Activated CD4-positive, alpha-beta T cell treated with anti-CD3 and anti-CD28 coated beads for 36 hours (primary cell): Measurements from ENCODE around the gene UBA5. TPM values are rescaled to one million over a fixed set of nuclear protein-coding genes. Genes with fewer than 3 reads are reported as not detected.
A peak's percentile ranks its signal among the peaks of the same experiment; 100 is the strongest.
"Not testable (repeated sequence)": the region's sequence is repeated elsewhere in the genome, so short reads cannot be mapped to it uniquely, and the experiment has no call there.

Experiments used
- ATAC-seq: fragments of 200-7000 bp; cut with Tn5 transposase; one replicate; pipeline ENCODE4 v1.10.0; 2021; ENCODE audit warnings: mild to moderate bottlenecking, moderate library complexity
- CTCF ChIA-PET: fragments of 350-600 bp; sonication (Branson Sonifier 250); formaldehyde crosslinking; loops from one replicate; lab custom pipeline; 2021; ENCODE audit warnings: antibody characterized with exemption; lab: Charles Lee
- POLR2A ChIA-PET: fragments of 350-600 bp; sonication (Branson Sonifier 250); formaldehyde crosslinking; loops from one replicate; lab custom pipeline; 2021; ENCODE audit warnings: antibody characterized with exemption, inconsistent platforms; lab: Charles Lee
- DNase-seq: peaks from one replicate; pipeline ENCODE4 v3.0.0-alpha.2; 2020
- H3K27ac Mint-ChIP-seq: one replicate; pipeline ENCODE4 v1.8.0; 2021; ENCODE audit warnings: mixed read lengths
- H3K27me3 Mint-ChIP-seq: one replicate; pipeline ENCODE4 v1.8.0; 2021; ENCODE audit warnings: mixed read lengths
- H3K36me3 Mint-ChIP-seq: one replicate; pipeline ENCODE4 v1.8.0; 2021; ENCODE audit warnings: low read depth, mixed read lengths
- H3K4me1 Mint-ChIP-seq: one replicate; pipeline ENCODE4 v1.8.0; 2021; ENCODE audit warnings: mixed read lengths
- H3K4me3 Mint-ChIP-seq: one replicate; pipeline ENCODE4 v1.8.0; 2021; ENCODE audit warnings: mild to moderate bottlenecking, moderate library complexity, mixed read lengths
- H3K9me3 Mint-ChIP-seq: one replicate; pipeline ENCODE4 v1.8.0; 2021; ENCODE audit warnings: low read depth, mixed read lengths
- intact Hi-C, 2 experiments: fragments of 100-400 bp; cut with DNase I in 1 of 2; cut with micrococcal nuclease in 1 of 2; formaldehyde crosslinking; loops; one replicate each; pipeline versions ENCODE4 v1.14.2 to v1.15.1; 2022 to 2024; cut with DNase I, micrococcal nuclease
- total RNA-seq, 2 experiments: library from RNA; stranded (reverse); gene quantifications; one replicate each; pipeline ENCODE4 v1.2.3, GENCODE V29; 2021

UBA5 gene
- total RNA-seq: 10 to 100 TPM; 69.7 to 85.1 TPM

GRCh38 chr3:132660052-132660810 is at the start of gene UBA5:
UBA5 (plus strand) TSS chr3:132660329; CDS start chr3:132660538, 209 bp downstream.
- no peaks in the 10 kb centered on the region for H3K27me3 Mint-ChIP-seq
- intact Hi-C loops: loop anchor here (1.0 to 2.0 kb wide), 5 partner anchors 61 to 1913 kb away; partner anchors contain the start of genes CDV3 (in 1 of the 2), DNAJC13 (in 1 of the 2), NPHP3 (in 1 of the 2) and PIK3R4 (in 1 of the 2)
- CTCF ChIA-PET: interaction anchor here (0.7 to 1.3 kb wide), 4 partner anchors 15 to 311 kb away, joined by 3 to 5 read pairs (median 4); no protein-coding TSS in a partner anchor

GRCh38 chr3:132615301-132615700 is 44.8 kb upstream of the UBA5 start:
- H3K27me3 Mint-ChIP-seq, H3K9me3 Mint-ChIP-seq, intact Hi-C loops, H3K4me3 Mint-ChIP-seq, ATAC-seq, POLR2A ChIA-PET, H3K4me1 Mint-ChIP-seq, H3K27ac Mint-ChIP-seq, DNase-seq, CTCF ChIA-PET: not testable (repeated sequence)
- peaks cover 35% of the 10 kb centered on the region for H3K36me3 Mint-ChIP-seq

More at GRCh38 chr3:132660052-132660810, at the start of gene UBA5:
- peak; percentile 85 for DNase-seq
- ATAC-seq: peak; percentile 90
- Mint-ChIP-seq H3K36me3 (peaks cover 22% of the 10 kb centered on the region), H3K4me3 (peak within 1 kb of the TSS; percentile 96), H3K9me3 (no peaks in the 10 kb centered on the region), H3K4me1 (peaks cover 52% of the 10 kb centered on the region), H3K27ac (peak within 1 kb of the TSS; percentile 98)
- POLR2A ChIA-PET: interaction anchor here (0.6 kb wide), 1 partner anchor 11 kb away, joined by 3 read pairs; no protein-coding TSS in a partner anchor

GRCh38 chr3:132615881-132616280 is 44.2 kb upstream of the UBA5 start:
- H3K4me3 Mint-ChIP-seq: no peak overlapping the region
- intact Hi-C loops: no loop called here
- ChIA-PET CTCF (no interaction called here), POLR2A (no interaction called here)
- H3K36me3 Mint-ChIP-seq: peaks cover 36% of the 10 kb centered on the region
- H3K27ac Mint-ChIP-seq: no peak overlapping the region
- ATAC-seq (no peak), DNase-seq (no peak)
- H3K27me3 Mint-ChIP-seq: no peaks in the 10 kb centered on the region
- no peaks in the 10 kb centered on the region for H3K4me1 Mint-ChIP-seq
- peaks cover 4% of the 10 kb centered on the region for H3K9me3 Mint-ChIP-seq

GRCh38 chr3:132616780-132617179 is 43.3 kb upstream of the UBA5 start:
- intact Hi-C loops: no loop called here

GRCh38 chr3:132622148-132622547 is 38.0 kb upstream of the UBA5 start:
- ChIA-PET CTCF (no interaction called here), POLR2A (no interaction called here)
- Mint-ChIP-seq H3K36me3 (peaks cover 20% of the 10 kb centered on the region), H3K4me3 (no peak overlapping the region), H3K27ac (no peak overlapping the region), H3K27me3 (no peaks in the 10 kb centered on the region), H3K4me1 (no peaks in the 10 kb centered on the region), H3K9me3 (no peaks in the 10 kb centered on the region)
- ATAC-seq (no peak), DNase-seq (no peak)
- intact Hi-C loops: no loop called here

More at GRCh38 chr3:132616780-132617179, 43.3 kb upstream of the UBA5 start:
- H3K36me3 Mint-ChIP-seq: peaks cover 35% of the 10 kb centered on the region
- DNase-seq (no peak), ATAC-seq (no peak)
- no peak overlapping the region for H3K4me3 Mint-ChIP-seq
- no peak overlapping the region for H3K27ac Mint-ChIP-seq
- H3K4me1 Mint-ChIP-seq: no peaks in the 10 kb centered on the region
- H3K27me3 Mint-ChIP-seq: no peaks in the 10 kb centered on the region
- POLR2A ChIA-PET: no interaction called here
- CTCF ChIA-PET: interaction anchor here (0.6 kb wide), 1 partner anchor 23 kb away, joined by 3 read pairs; no protein-coding TSS in a partner anchor
- H3K9me3 Mint-ChIP-seq: peaks cover 4% of the 10 kb centered on the region

DNA sequence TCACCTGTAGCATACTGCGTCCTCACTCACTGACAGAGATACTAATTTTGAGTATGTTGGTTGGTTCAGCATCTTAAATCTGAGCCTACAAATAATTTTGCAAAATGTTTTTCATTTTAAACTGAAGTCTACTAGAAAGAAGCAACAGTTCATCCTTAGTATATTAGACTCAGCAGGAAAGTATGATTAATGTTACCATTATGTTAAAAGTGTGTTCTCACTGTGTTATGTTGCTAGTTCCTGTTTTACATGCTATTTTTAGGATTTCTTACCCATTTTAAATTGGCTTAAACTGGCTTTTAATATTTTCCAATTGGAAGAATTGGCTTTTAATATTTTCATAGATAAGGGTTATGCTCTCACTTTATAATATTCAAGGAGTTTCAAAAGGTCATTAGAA is 37.4 kb upstream of the UBA5 start:
- ATAC-seq (no peak), DNase-seq (no peak)
- no peaks in the 10 kb centered on the region for H3K27me3 Mint-ChIP-seq
- CTCF ChIA-PET: interaction anchor here (0.7 to 1.0 kb wide), 2 partner anchors 13 to 57 kb away, joined by 3 read pairs; no protein-coding TSS in a partner anchor
- peaks cover 15% of the 10 kb centered on the region for H3K36me3 Mint-ChIP-seq
- intact Hi-C loops: no loop called here
- POLR2A ChIA-PET: no interaction called here
- no peak overlapping the region for H3K4me3 Mint-ChIP-seq
- no peak overlapping the region for H3K27ac Mint-ChIP-seq
- H3K4me1 Mint-ChIP-seq: no peaks in the 10 kb centered on the region
- H3K9me3 Mint-ChIP-seq: no peaks in the 10 kb centered on the region

GRCh38 chr3:132623646-132624045 is 36.5 kb upstream of the UBA5 start:
- H3K9me3 Mint-ChIP-seq: no peaks in the 10 kb centered on the region
- no peak overlapping the region for H3K4me3 Mint-ChIP-seq
- no peaks in the 10 kb centered on the region for H3K27me3 Mint-ChIP-seq
- ATAC-seq (no peak), DNase-seq (no peak)
- no peak overlapping the region for H3K27ac Mint-ChIP-seq
- peaks cover 14% of the 10 kb centered on the region for H3K36me3 Mint-ChIP-seq
- CTCF ChIA-PET: interaction anchor here (0.7 to 1.0 kb wide), 2 partner anchors 12 to 56 kb away, joined by 3 read pairs; no protein-coding TSS in a partner anchor
- POLR2A ChIA-PET: no interaction called here
- H3K4me1 Mint-ChIP-seq: no peaks in the 10 kb centered on the region
- intact Hi-C loops: no loop called here

- peaks cover 2% of the 10 kb centered on the region for H3K4me1 Mint-ChIP-seq
- DNase-seq (no peak), ATAC-seq (no peak)
- H3K36me3 Mint-ChIP-seq: peaks cover 14% of the 10 kb centered on the region
- CTCF ChIA-PET: no interaction called here
- H3K27me3 Mint-ChIP-seq: no peaks in the 10 kb centered on the region
- no peaks in the 10 kb centered on the region for H3K9me3 Mint-ChIP-seq
- intact Hi-C loops: no loop called here
- POLR2A ChIA-PET: no interaction called here
- H3K4me3 Mint-ChIP-seq: no peak overlapping the region
- no peak overlapping the region for H3K27ac Mint-ChIP-seq
These were observed 35.3 kb upstream of the UBA5 start for GRCh38 chr3:132624790-132625189.

GRCh38 chr3:132625613-132626012 is 34.5 kb upstream of the UBA5 start:
- peaks cover 16% of the 10 kb centered on the region for H3K36me3 Mint-ChIP-seq

GRCh38 chr3:132626955-132627354 is 33.2 kb upstream of the UBA5 start:
- POLR2A ChIA-PET: no interaction called here
- intact Hi-C loops: no loop called here
- peaks cover 6% of the 10 kb centered on the region for H3K4me1 Mint-ChIP-seq
- no peaks in the 10 kb centered on the region for H3K9me3 Mint-ChIP-seq
- CTCF ChIA-PET: interaction anchor here (2.3 kb wide), 1 partner anchor 15 kb away, joined by 12 read pairs; no protein-coding TSS in a partner anchor
- no peak for DNase-seq
- H3K27me3 Mint-ChIP-seq: no peaks in the 10 kb centered on the region
- H3K36me3 Mint-ChIP-seq: peaks cover 8% of the 10 kb centered on the region
- no peak overlapping the region for H3K4me3 Mint-ChIP-seq
- ATAC-seq: no peak
- no peak overlapping the region for H3K27ac Mint-ChIP-seq

More at GRCh38 chr3:132625613-132626012, 34.5 kb upstream of the UBA5 start:
- no peak for DNase-seq
- Mint-ChIP-seq H3K27ac (no peak overlapping the region), H3K4me1 (peaks cover 6% of the 10 kb centered on the region), H3K9me3 (no peaks in the 10 kb centered on the region), H3K4me3 (no peak overlapping the region), H3K27me3 (no peaks in the 10 kb centered on the region)
- POLR2A ChIA-PET: no interaction called here
- intact Hi-C loops: no loop called here
- CTCF ChIA-PET: interaction anchor here (2.3 kb wide), 1 partner anchor 17 kb away, joined by 12 read pairs; no protein-coding TSS in a partner anchor
- no peak for ATAC-seq

DNA sequence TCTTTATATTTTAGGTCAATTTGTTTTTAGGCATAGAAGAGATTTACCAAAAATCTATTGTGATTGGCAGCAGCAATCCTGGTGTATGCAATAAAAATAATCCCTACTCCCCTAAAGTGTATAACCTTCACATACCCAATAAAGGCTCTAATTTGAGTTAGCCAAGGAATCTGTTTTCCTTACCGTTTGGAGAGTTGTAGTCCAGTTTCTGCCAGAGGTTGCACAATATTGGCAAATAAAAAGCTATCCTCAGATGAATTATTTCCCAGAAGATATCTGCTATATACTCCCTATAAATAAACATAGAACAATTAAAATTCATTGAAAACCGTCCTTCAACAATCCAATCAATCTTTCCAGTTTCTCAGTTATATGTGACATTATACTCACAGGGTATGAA is 32.0 kb upstream of the UBA5 start:
- Mint-ChIP-seq H3K27me3 (no peaks in the 10 kb centered on the region), H3K4me3 (no peak overlapping the region), H3K4me1 (peaks cover 6% of the 10 kb centered on the region), H3K36me3 (peaks cover 9% of the 10 kb centered on the region), H3K27ac (no peak overlapping the region), H3K9me3 (no peaks in the 10 kb centered on the region)
- DNase-seq (no peak), ATAC-seq (no peak)
- CTCF ChIA-PET: no interaction called here
- POLR2A ChIA-PET: no interaction called here
- intact Hi-C loops: no loop called here

DNA sequence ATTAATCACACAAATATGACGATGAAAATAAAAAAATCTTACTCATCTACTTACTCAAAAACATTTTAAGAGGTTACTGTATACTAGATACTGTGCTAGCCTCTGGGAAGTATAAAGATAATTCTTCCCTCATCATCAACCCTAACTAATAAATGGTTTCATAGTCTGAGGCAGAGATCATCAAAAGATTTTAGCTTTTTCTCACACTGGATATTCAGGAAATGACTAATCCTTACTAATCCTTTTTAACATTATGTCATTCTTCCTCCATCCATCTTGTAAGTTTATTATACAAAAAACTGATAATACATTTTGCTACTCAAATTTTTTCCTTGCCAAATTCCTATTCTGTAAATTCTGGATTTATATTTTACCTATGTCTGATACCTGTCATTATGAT is 30.2 kb upstream of the UBA5 start:
- POLR2A ChIA-PET: no interaction called here
- Mint-ChIP-seq H3K4me1 (peaks cover 6% of the 10 kb centered on the region), H3K36me3 (peaks cover 11% of the 10 kb centered on the region), H3K9me3 (no peaks in the 10 kb centered on the region), H3K27ac (no peak overlapping the region), H3K27me3 (no peaks in the 10 kb centered on the region), H3K4me3 (no peak overlapping the region)
- DNase-seq (no peak), ATAC-seq (no peak)
- CTCF ChIA-PET: no interaction called here
- intact Hi-C loops: no loop called here
